ENCODE results near the gene BTRC. TPM values are rescaled to one million over a fixed set of nuclear protein-coding genes. Genes with fewer than 3 reads are reported as not detected.

BTRC gene
- total and polyA plus RNA-seq, 12 donors: 10.0 to 35.3 (median 20.3) TPM

- 64 to 72% (median 68%) methylated on average over 7 of the region's 7 CpGs for WGBS, 4 donors
- Histone ChIP-seq H3K27ac (no peak overlapping the region), H3K4me1 (replicated peaks in 1 of 2) (peaks cover 17 to 23% of the 10 kb centered on the region in 2 donors), H3K27me3 (peaks cover 9% of the 10 kb centered on the region), H3K9me3 (replicated peaks in 1 of 3) (peaks cover 0 to 1% (median 0%) of the 10 kb centered on the region in 3 donors), H3K36me3 (replicated peaks in 1 of 2) (no peaks in the 10 kb centered on the region), H3K4me3 (no peak overlapping the region)
- peak in 2 of 7 donors; percentile 20 to 52 for DNase-seq
- intact Hi-C loops (cut with DNase I): loop anchor here (5.0 to 10.0 kb wide), 4 partner anchors 123 to 403 kb away; no protein-coding TSS in a partner anchor
- TF ChIP-seq, protein P1, sequence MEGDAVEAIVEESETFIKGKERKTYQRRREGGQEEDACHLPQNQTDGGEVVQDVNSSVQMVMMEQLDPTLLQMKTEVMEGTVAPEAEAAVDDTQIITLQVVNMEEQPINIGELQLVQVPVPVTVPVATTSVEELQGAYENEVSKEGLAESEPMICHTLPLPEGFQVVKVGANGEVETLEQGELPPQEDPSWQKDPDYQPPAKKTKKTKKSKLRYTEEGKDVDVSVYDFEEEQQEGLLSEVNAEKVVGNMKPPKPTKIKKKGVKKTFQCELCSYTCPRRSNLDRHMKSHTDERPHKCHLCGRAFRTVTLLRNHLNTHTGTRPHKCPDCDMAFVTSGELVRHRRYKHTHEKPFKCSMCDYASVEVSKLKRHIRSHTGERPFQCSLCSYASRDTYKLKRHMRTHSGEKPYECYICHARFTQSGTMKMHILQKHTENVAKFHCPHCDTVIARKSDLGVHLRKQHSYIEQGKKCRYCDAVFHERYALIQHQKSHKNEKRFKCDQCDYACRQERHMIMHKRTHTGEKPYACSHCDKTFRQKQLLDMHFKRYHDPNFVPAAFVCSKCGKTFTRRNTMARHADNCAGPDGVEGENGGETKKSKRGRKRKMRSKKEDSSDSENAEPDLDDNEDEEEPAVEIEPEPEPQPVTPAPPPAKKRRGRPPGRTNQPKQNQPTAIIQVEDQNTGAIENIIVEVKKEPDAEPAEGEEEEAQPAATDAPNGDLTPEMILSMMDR (IDR thresholded peaks at IDR 0.05): no peak
- TF ChIP-seq POLR2A (IDR thresholded peaks at IDR 0.05): no peak
Measured at GRCh38 chr10:101567165-101568006, 213.4 kb downstream of the BTRC start.

DNA sequence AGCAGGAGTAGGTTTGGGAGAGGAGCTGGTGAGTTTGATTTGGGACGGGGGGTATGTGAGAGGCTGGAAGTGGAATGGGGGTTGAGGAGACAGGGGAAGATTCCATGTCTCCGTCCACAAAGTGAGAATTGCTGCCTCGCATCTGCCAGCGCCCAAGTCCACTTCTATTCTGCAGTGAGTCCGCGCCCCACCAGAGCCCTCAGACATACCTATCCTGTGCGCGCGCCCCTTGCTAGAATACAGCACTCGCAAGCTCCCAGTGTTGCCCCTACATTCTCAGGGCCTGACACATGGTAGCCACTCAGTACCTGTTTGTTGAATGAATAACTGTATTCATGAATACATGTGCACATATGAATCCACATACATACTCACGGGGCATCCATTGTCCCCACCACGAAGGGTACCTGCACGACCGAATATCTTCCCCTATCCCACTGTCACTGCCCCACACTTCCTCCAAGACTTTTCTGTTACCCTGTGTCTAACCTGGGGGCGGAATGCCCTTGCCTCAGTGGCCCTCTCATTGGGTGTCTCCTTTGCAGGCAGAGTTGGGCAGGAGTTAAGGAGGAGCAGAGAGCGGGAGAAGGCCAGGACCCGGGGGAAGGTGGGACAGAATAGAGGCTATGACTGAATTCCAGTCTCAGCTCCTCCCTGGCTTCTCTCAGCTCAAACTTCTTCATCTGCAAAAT lies 214.2 kb downstream of the BTRC start:
- no peak overlapping the region for H3K27ac ChIP-seq
- intact Hi-C loops (cut with DNase I): loop anchor here (5.0 to 10.0 kb wide), 4 partner anchors 123 to 403 kb away; no protein-coding TSS in a partner anchor
- H3K4me3 ChIP-seq: no peak overlapping the region
- H3K36me3 ChIP-seq (replicated peaks in 1 of 2): no peaks in the 10 kb centered on the region
- H3K9me3 ChIP-seq (replicated peaks in 1 of 3): peaks cover 0 to 8% (median 0%) of the 10 kb centered on the region in 3 donors
- TF ChIP-seq, protein P1 (IDR thresholded peaks at IDR 0.05): no peak
- no peak for TF ChIP-seq POLR2A (IDR thresholded peaks at IDR 0.05)
- peak in 2 of 7 donors; percentile 15 to 53 for DNase-seq
- H3K4me1 ChIP-seq (replicated peaks in 1 of 2): peaks cover 17 to 23% of the 10 kb centered on the region in 2 donors
- H3K27me3 ChIP-seq: peaks cover 9% of the 10 kb centered on the region
- WGBS, 4 donors: 85 to 91% (median 87%) methylated on average over 17 of the region's 17 CpGs

- no peak for DNase-seq
- H3K27ac ChIP-seq: no peak overlapping the region
- intact Hi-C loops (cut with DNase I): loop anchor here (5.0 to 10.0 kb wide), 4 partner anchors 124 to 404 kb away; no protein-coding TSS in a partner anchor
- TF ChIP-seq POLR2A (IDR thresholded peaks at IDR 0.05): no peak
- TF ChIP-seq, protein P1 (IDR thresholded peaks at IDR 0.05): no peak
- H3K27me3 ChIP-seq: peaks cover 9% of the 10 kb centered on the region
- H3K9me3 ChIP-seq (replicated peaks in 1 of 3): peaks cover 0 to 8% (median 0%) of the 10 kb centered on the region in 3 donors
- H3K4me1 ChIP-seq (replicated peaks in 1 of 2): peaks cover 17 to 23% of the 10 kb centered on the region in 2 donors
- 6 to 16% (median 8%) methylated on average over 9 to 11 of the region's 11 CpGs for WGBS, 4 donors
- H3K4me3 ChIP-seq: peak overlapping the region in 1 of 4 donors; percentile 55
- H3K36me3 ChIP-seq (replicated peaks in 1 of 2): no peaks in the 10 kb centered on the region
Measured at GRCh38 chr10:101569323-101569621, 215.3 kb downstream of the BTRC start.
